ENCODE data around the gene GRIN2A.

DNA sequence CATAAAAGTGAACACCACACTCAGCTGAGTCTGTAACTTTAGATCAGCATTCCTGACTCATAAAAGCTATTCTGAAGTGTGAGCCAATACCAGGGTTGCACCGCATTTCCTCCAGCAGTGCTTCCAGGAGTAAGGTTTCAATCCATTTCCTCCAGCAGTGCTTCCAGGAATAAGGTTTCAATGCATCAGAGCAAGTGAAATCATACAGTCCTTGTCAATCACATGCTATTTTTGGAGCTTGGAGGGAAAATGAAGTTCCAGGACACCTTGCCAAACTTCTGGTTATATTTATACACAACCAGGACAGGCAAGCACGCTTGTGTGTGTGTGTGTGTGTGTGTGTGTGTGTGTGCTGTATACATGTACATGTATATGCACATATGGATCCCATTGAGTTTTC is 327.6 kb downstream of the GRIN2A start:
- TF ChIP-seq, protein P1, sequence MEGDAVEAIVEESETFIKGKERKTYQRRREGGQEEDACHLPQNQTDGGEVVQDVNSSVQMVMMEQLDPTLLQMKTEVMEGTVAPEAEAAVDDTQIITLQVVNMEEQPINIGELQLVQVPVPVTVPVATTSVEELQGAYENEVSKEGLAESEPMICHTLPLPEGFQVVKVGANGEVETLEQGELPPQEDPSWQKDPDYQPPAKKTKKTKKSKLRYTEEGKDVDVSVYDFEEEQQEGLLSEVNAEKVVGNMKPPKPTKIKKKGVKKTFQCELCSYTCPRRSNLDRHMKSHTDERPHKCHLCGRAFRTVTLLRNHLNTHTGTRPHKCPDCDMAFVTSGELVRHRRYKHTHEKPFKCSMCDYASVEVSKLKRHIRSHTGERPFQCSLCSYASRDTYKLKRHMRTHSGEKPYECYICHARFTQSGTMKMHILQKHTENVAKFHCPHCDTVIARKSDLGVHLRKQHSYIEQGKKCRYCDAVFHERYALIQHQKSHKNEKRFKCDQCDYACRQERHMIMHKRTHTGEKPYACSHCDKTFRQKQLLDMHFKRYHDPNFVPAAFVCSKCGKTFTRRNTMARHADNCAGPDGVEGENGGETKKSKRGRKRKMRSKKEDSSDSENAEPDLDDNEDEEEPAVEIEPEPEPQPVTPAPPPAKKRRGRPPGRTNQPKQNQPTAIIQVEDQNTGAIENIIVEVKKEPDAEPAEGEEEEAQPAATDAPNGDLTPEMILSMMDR (IDR thresholded peaks at IDR 0.05) = no peak
- TF ChIP-seq POLR2A (IDR thresholded peaks at IDR 0.05; ENCODE audit: low read depth) (no peak), POLR2AphosphoS5 (IDR thresholded peaks at IDR 0.05) (no peak), EP300 (IDR thresholded peaks at IDR 0.05) (no peak)
